Thymus (tissue), 11 donors: Measurements from ENCODE around the gene PPM1D. TPM values are rescaled to one million over a fixed set of nuclear protein-coding genes. Genes with fewer than 3 reads are reported as not detected.

Experiments used
- DNase-seq, 9 donors: peaks; one replicate each; pipeline ENCODE4 v3.0.0-alpha.2; 2013; ENCODE audit warnings: low spot score in 9 of 9, low read depth in 6 of 9, missing footprints in 1 of 9
- H3K27ac ChIP-seq, 2 donors: one replicate each; pipeline ENCODE4 v1.5.1; 2013; ENCODE audit warnings: control low read depth in 1 of 2, low read depth in 1 of 2, low read length in 1 of 2, mild to moderate bottlenecking in 1 of 2, moderate library complexity in 1 of 2
- H3K27me3 ChIP-seq, 2 donors: one replicate each; pipeline ENCODE4 v1.5.1; 2013; ENCODE audit warnings: low read length in 1 of 2; ENCODE audit not compliant: control insufficient read depth in 2 of 2, insufficient read depth in 1 of 2
- H3K36me3 ChIP-seq, 2 donors: one replicate each; pipeline ENCODE4 v1.5.1; 2013; ENCODE audit warnings: low read length in 1 of 2, mild to moderate bottlenecking in 1 of 2, moderate library complexity in 1 of 2; ENCODE audit not compliant: control insufficient read depth in 2 of 2, insufficient read depth in 2 of 2
- H3K4me1 ChIP-seq, 2 donors: one replicate each; pipeline ENCODE4 v1.5.1; 2013; ENCODE audit warnings: low read length in 2 of 2; ENCODE audit not compliant: control insufficient read depth in 2 of 2, insufficient read depth in 2 of 2
- H3K4me3 ChIP-seq, 2 donors: one replicate each; pipeline ENCODE4 v1.5.1; 2013; ENCODE audit warnings: low read length in 2 of 2, control low read depth in 1 of 2, mild to moderate bottlenecking in 1 of 2
- H3K9me3 ChIP-seq, 2 donors: one replicate each; pipeline ENCODE4 v1.5.1; 2013; ENCODE audit warnings: low read length in 1 of 2, mild to moderate bottlenecking in 1 of 2; ENCODE audit not compliant: control insufficient read depth in 2 of 2, insufficient read depth in 1 of 2
- WGBS: extraction: QIAGEN DNeasy Blood & Tissue Kit; methylation state at CpG from one replicate; pipeline ENCODE4 v1.1.7; 2013; 5-methylcytosine and 5-hydroxymethylcytosine counted together
- polyA plus RNA-seq: library from polyadenylated mRNA; stranded (reverse); fragments of 200-250 nt; gene quantifications from one replicate; pipeline ENCODE4 v1.2.3, GENCODE V29; 2013
- total RNA-seq: library from RNA; stranded (reverse); fragments of 120-200 nt; gene quantifications from one replicate; pipeline ENCODE4 v1.2.4, GENCODE V29; 2013
- donor health status: healthy.

The PPM1D gene
- total and polyA plus RNA-seq, 2 donors, result 6.5 to 10.9 TPM

GRCh38 chr17:60678118-60678444 is 78.1 kb downstream of the PPM1D start:
- peak overlapping the region; percentile 72 to 86 for H3K4me3 ChIP-seq
- DNase-seq, result peak in 1 of 9 donors; percentile 19
- peaks cover 0 to 3% of the 10 kb centered on the region in 2 donors for H3K36me3 ChIP-seq
- no peaks in the 10 kb centered on the region for H3K9me3 ChIP-seq
- H3K4me1 ChIP-seq, result peaks cover 7 to 8% of the 10 kb centered on the region in 2 donors
- H3K27ac ChIP-seq, result peak overlapping the region; percentile 49 to 72
- H3K27me3 ChIP-seq, result no peaks in the 10 kb centered on the region
- 6% methylated on average over 6 of the region's 6 CpGs for WGBS

- Histone ChIP-seq H3K36me3 (peaks cover 0 to 3% of the 10 kb centered on the region in 2 donors), H3K27me3 (no peaks in the 10 kb centered on the region), H3K4me3 (no peak overlapping the region), H3K27ac (no peak overlapping the region), H3K9me3 (no peaks in the 10 kb centered on the region), H3K4me1 (peaks cover 7 to 8% of the 10 kb centered on the region in 2 donors)
- WGBS, result 97% methylated on average over 4 of the region's 4 CpGs
- DNase-seq, result no peak
Observed at GRCh38 chr17:60679287-60679686, 79.3 kb downstream of the PPM1D start.

- Histone ChIP-seq H3K27me3 (no peaks in the 10 kb centered on the region), H3K9me3 (no peaks in the 10 kb centered on the region), H3K27ac (no peak overlapping the region), H3K4me1 (peaks cover 7 to 8% of the 10 kb centered on the region in 2 donors), H3K4me3 (no peak overlapping the region), H3K36me3 (peaks cover 0 to 3% of the 10 kb centered on the region in 2 donors)
- WGBS, result 98% methylated on average over 6 of the region's 6 CpGs
- DNase-seq, result no peak
Observed at GRCh38 chr17:60680754-60681153, 80.8 kb downstream of the PPM1D start.

- Histone ChIP-seq H3K9me3 (no peaks in the 10 kb centered on the region), H3K4me1 (no peaks in the 10 kb centered on the region), H3K4me3 (no peak overlapping the region), H3K27ac (no peak overlapping the region), H3K27me3 (no peaks in the 10 kb centered on the region), H3K36me3 (peaks cover 2 to 3% of the 10 kb centered on the region in 2 donors)
- DNase-seq, result no peak
- WGBS, result 98% methylated on average over 6 of the region's 7 CpGs
Observed at GRCh38 chr17:60685437-60685836, 85.4 kb downstream of the PPM1D start.

- Histone ChIP-seq H3K36me3 (peaks cover 3 to 6% of the 10 kb centered on the region in 2 donors), H3K4me3 (no peak overlapping the region), H3K27me3 (no peaks in the 10 kb centered on the region), H3K4me1 (no peaks in the 10 kb centered on the region), H3K9me3 (no peaks in the 10 kb centered on the region), H3K27ac (no peak overlapping the region)
- DNase-seq, result no peak
Observed at GRCh38 chr17:60695960-60696359, 96.0 kb downstream of the PPM1D start.

- peaks cover 0 to 3% of the 10 kb centered on the region in 2 donors for H3K36me3 ChIP-seq
- H3K27me3 ChIP-seq, result no peaks in the 10 kb centered on the region
- H3K4me1 ChIP-seq, result no peaks in the 10 kb centered on the region
- no peak for DNase-seq
- H3K27ac ChIP-seq, result no peak overlapping the region
- no peaks in the 10 kb centered on the region for H3K9me3 ChIP-seq
- no peak overlapping the region for H3K4me3 ChIP-seq
- 80% methylated on average over 3 of the region's 3 CpGs for WGBS
Observed at GRCh38 chr17:60699090-60699489, 99.1 kb downstream of the PPM1D start.

- DNase-seq, result no peak
- Histone ChIP-seq H3K36me3 (no peaks in the 10 kb centered on the region), H3K27me3 (no peaks in the 10 kb centered on the region), H3K4me1 (no peaks in the 10 kb centered on the region), H3K4me3 (no peak overlapping the region), H3K27ac (no peak overlapping the region), H3K9me3 (no peaks in the 10 kb centered on the region)
- WGBS, result 83% methylated on average over 3 of the region's 3 CpGs
Observed at GRCh38 chr17:60704170-60704569, 104.2 kb downstream of the PPM1D start.

- WGBS, result 95% methylated on average over 2 of the region's 2 CpGs
- no peaks in the 10 kb centered on the region for H3K4me1 ChIP-seq
- H3K36me3 ChIP-seq, result peaks cover 0 to 3% of the 10 kb centered on the region in 2 donors
- no peaks in the 10 kb centered on the region for H3K9me3 ChIP-seq
- no peak for DNase-seq
- no peaks in the 10 kb centered on the region for H3K27me3 ChIP-seq
- no peak overlapping the region for H3K4me3 ChIP-seq
- no peak overlapping the region for H3K27ac ChIP-seq
Observed at GRCh38 chr17:60712675-60713074, 112.7 kb downstream of the PPM1D start.

- peaks cover 0 to 3% of the 10 kb centered on the region in 2 donors for H3K36me3 ChIP-seq
- WGBS, result 97% methylated on average over 2 of the region's 2 CpGs
Observed at GRCh38 chr17:60713608-60714007, 113.6 kb downstream of the PPM1D start.

More at GRCh38 chr17:60713608-60714007, 113.6 kb downstream of the PPM1D start:
- Histone ChIP-seq H3K4me1 (no peaks in the 10 kb centered on the region), H3K9me3 (no peaks in the 10 kb centered on the region), H3K4me3 (no peak overlapping the region), H3K27me3 (no peaks in the 10 kb centered on the region), H3K27ac (no peak overlapping the region)
- no peak for DNase-seq
